GM21529 (cell line): ENCODE results near the gene RNF125.
"Not testable (repeated sequence)": the region's sequence is repeated elsewhere in the genome, so short reads cannot be mapped to it uniquely, and the experiment has no call there.

Experiments used
- ATAC-seq: cut with Tn5 transposase; IDR thresholded peaks from one replicate; pipeline ENCODE4 v1.9.1; 2021; ENCODE audit not compliant: unreplicated experiment

Gene RNF125

DNA sequence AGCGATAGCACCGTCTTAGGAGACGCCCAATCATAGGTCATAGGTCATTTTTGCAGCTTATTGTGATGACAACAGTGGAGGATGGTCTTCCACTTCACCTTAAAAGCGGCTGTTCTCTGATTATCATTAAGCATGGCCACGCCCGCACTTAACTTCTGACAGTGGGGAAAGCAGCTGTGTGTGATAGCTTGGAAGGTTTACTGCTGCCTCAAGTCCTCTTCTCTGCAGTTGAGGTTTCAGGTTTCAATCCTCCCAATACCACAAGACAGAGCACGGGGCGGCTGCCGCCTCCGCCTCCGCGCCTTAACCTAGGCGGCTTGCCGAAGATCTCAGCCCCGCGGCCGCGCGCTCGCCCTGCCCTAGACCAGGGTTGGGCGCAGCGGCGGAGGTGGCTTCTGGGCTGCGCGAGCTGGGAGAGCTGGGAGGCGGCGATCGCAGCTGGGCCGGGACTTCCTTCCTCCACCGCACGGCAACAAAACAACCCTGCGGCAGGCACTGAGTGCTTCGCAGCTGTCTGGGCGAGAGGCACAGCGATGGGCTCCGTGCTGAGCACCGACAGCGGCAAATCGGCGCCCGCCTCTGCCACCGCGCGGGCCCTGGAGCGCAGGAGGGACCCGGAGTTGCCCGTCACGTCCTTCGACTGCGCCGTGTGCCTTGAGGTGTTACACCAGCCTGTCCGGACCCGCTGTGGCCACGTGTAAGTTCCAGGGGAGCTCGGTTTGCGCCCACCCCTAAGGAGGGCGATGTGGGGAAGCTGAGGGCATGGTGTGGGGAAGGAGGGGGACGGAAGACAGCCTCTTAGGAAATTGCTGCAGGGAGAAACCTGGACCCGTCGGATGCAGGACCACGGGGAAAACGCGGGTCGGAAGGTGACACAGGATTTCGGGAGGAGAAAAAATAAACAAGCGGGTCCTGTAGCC lies at the start of gene RNF125:
Gene RNF125 (plus strand): TSS at position 495 of the 920 bp plus-strand sequence. CDS start 39 bp downstream, at position 534.
- ATAC-seq, result peak; percentile 84

DNA sequence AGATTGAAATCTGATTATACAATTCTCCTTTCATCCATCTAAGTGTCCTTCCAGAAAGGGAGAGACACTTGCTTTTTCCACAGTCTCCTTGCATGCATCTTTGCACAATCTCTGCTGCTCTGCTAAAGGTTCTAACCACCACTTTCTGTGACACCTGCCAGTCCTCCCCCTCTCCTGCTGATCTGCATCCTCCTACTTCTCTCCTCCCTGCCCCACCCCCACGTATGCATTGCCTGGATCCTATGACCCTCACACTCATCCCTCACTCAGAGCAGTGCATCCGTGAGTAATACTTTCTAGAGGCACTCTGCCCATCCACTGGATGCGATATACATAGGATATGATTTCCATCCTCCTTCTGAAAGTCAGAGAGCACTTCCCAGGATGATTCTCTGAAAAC lies 48.0 kb upstream of the RNF125 start:
- ATAC-seq, result no peak

DNA sequence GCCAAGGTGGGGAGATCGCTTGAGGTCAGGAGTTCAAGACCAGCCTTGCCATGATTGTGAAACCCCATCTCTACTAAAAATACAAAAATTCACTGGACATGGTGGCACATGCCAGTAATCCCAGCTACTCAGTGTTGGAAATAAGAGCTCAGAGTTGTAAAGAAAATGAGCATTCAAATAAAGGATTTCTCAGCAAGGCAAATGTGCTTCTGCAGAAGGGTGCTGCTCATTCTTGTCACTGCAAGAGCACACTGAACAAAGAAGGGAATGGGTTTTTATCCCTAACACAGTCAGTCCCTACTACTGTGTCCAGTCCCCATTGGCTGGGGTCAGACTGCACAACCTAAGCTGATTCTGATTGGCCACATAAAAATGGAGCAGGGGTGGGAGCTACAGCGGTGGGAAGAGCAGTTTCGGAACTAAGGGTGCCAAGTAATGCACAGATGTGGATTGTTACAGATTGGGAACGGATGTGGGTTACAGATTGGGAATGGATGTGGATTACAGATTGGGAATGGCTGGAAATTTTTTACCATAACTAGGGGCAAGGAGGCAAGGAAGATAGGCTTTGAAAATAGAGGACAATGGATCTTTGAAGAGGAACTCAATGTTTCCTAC lies 44.6 kb upstream of the RNF125 start:
- no peak for ATAC-seq

DNA sequence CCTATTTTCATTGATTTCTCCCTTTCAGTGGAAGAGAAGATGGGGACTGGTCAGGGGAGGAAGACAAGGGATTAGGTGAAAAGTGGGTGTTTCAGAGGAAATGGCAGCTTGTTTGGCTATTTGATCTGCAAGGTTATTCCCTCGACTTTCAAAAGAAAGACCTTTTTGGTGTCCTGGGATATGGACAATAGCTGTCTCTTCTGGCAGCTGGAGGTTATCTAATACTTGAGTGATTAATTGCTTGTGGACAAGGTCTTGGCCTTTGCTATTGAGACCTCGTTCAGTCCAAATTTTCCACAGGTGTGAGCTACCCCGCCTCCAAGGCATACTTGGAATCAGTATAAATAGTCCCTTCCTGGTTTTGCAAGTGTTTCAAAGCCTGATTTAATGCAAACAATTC lies 42.4 kb upstream of the RNF125 start:
- no peak for ATAC-seq

DNA sequence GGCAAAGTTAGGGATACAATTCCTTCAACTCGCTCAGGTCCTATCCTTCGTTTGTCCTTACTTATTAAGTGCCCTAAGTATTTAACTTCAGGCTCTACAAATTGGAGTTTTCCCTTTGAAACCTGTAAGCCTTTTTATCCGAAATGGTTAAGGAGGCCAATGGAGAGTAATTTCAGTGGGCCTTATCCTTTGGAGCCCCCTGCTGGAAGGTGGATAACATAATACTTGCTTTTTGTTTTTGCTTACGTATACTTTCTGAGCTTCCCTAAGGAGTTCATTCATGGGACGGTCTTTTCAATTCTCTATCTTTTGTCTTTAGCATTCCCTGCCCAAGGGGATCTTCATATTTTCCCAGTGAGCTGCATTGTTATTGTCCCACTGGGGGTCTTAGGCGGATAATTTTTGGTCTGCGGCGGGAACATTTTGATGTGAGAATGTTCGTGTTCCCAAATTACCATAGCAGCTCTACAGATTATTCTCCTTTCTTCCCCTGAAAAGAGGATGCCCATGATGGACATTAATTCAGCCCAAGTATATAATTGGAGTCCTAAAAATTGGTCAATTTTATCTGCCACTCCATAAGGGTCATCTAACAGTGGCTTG lies 41.3 kb upstream of the RNF125 start:
- ATAC-seq, result no peak

DNA sequence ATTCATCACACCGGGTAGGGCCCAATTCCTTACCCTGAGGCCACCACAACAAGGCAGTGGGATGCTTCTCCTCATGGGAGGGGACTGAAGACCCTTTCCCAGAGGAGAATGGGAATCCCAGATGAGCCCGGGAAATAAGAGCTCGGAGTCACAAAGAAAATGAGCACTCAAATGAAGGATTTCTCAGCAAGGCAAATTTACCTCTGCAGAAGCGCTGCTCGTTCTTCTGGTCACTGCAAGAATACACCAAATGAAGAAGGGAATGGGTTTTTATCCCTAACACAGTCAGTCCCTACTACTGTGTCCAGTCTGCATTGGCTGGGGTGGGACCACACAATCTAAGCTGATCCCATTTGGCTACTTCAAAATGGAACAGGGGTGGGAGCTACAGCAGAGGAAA lies 40.0 kb upstream of the RNF125 start:
- ATAC-seq, result no peak

DNA sequence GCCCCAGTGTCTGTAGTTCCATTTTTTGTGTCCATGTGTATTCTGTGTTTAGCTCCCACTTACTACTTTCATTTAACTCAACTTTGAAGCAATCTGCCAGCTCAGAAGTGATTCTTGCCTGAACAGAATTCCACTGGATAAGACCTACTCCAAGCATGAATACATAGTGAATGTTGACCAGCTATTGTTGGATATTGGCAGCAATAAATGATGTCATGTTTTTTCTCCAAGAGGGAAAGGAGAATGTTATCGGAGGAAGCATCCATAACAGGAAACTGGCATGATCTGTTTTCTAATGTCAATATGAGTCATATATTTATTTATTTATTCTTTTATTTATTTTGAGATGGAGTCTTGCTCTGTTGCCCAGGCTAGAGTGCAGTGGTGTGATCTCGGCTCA lies 38.9 kb upstream of the RNF125 start:
- ATAC-seq, result no peak

DNA sequence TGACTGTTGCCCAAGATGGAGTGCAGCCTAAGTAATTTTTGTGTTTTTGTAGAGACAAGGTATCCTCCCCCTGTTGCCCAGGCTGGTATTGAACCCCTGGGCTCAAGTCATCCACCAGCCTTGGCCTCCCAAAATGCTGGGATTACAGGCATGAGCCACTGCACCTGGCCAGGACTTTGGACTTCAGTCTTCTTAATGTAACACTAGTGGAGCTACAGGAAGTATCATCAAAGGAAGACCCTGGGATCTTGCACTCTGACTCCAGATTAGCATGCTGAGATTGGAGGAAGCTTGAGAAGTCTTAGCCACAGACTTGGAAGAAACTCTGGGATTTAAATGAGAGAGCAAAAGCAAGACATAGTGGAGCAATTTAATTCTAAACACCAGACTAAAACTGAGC lies 37.8 kb upstream of the RNF125 start:
- no peak for ATAC-seq

DNA sequence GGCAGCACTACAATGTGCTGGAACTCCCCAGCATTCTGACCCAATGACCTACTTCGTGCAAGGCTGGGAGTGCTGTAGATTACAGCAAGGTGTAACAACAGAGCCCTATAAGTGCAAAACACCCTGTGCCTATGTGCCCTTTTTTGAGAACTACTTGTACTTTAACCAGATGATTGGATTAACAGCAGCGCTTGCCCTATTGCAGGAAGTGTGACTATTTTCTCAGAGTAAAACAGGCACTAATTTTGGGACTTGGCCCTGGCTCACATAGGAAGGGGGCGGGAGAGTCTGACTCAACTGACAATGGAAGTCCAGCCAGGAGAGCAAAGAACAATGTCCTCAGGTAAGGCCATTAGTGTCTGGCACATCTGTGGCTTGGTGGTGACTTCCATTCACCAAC lies 35.6 kb upstream of the RNF125 start:
- no peak for ATAC-seq

DNA sequence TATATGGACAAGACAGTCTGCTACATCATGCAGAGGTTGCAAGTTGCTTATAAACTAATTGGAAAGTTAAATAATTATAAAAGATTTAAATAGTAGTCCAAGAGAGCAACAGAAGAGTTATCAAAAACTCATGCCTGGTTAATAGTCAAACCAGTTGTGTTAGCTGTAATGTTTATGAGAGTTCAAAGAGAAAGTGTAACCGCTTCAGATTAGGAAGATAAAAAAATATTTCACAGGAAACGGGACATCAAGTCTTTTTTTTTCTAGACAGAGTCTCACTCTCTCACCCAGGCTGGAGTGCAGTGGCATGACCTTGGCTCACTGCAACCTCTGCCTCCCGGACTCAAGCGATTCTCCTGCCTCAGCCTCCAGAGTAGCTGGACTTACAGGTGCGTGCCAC lies 34.6 kb upstream of the RNF125 start:
- no peak for ATAC-seq

DNA sequence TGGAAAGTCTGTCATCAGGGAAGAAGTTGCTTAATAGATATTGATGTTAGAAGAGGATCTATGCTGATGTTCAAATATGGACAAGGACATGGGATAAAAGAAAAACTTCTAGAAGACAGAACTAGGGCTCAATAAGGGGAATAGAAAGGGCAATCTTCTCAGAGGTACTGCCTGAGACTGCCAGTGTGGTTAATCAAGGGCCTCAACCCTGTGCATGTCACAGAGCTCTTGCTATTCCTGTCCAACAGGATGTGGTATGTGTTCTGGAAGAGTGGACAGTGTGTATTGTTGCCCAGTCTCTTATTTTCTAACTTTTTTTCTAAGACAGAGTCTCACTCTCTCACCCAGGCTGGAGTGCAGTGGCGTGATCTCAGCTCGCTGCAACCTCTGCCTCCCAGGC lies 27.8 kb upstream of the RNF125 start:
- ATAC-seq, result peak; percentile 99

DNA sequence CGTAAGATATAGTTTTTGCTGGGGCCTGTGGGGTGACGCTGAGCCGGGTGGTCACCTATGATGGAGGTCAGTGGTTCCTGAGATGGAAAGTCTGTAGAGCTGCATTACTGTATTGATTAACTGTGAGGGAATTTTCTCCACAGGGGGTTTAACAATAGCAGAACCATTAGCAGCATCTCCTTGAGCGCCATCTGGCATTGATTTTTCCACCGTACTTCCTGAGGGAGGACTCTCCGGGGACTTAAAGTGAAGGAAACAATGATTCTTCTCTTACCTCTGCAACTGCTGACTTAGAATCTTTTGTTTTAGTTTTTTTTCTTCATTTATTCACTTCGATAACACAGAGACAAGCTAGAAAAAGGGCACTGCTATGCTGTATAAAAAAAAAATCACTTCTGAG lies 22.6 kb upstream of the RNF125 start:
- ATAC-seq, result no peak

DNA sequence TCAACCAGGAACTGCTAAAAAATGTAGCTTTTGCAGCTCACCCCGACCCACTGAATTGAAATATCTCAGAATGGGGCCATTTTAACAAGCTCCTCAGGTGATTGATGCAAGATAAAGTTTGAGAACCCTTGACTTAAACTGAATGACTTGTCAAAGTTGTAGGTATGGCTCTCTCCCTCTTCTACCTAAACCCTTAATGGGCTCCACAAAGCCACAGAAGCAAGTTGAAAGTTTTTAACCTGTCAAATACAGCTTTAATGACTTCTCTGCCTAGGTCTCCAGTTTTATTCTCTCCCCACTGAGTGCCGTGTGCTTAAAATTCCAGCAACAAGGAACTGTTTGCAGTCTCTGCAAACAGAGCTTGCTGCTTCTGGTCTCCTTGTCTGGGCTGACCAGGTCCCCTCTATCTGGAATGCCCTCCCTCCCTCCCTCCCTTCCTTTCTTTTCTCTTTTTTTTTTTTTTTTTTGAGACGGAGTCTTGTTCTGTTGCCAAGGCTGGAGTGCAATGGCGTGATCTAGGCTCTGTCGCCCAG lies 19.7 kb upstream of the RNF125 start:
- ATAC-seq, result no peak

DNA sequence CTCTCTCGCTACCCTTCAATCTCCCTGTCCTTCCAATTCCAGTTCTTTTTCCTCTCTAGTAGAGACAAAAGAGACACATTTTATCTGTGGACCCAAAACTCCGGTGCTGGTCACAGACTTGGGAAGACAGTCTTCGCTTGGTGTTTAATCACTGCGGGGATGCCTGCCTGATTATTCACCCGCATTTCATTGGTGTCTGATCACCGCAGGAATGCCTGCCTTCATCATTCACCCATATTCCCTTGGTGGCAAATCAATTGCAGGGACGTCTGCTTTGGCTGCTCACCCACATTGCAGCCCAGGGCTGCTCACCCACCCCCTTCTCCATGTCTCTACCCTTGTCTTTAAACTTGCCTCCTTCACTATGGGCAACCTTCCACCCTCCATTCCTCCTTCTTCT lies 17.5 kb upstream of the RNF125 start:
- ATAC-seq, result not testable (repeated sequence)

DNA sequence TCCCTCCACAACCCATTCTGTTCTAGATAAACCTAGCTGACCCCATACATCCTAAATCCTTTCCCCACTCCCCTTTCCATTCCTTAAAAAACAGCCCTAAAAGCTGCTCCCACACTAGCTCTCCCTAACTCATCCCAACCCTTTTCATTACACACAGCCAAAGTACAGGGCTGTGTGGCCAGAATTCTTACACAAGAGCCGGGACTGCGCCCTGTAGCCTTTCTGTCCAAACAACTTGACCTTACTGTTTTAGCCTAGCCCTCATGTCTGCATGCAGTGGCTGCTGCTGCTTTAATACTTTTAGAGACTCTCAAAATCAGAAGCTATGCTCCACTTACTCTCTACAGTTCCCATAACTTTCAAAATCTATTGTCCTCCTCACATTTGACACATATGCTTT lies 14.8 kb upstream of the RNF125 start:
- not testable (repeated sequence) for ATAC-seq

DNA sequence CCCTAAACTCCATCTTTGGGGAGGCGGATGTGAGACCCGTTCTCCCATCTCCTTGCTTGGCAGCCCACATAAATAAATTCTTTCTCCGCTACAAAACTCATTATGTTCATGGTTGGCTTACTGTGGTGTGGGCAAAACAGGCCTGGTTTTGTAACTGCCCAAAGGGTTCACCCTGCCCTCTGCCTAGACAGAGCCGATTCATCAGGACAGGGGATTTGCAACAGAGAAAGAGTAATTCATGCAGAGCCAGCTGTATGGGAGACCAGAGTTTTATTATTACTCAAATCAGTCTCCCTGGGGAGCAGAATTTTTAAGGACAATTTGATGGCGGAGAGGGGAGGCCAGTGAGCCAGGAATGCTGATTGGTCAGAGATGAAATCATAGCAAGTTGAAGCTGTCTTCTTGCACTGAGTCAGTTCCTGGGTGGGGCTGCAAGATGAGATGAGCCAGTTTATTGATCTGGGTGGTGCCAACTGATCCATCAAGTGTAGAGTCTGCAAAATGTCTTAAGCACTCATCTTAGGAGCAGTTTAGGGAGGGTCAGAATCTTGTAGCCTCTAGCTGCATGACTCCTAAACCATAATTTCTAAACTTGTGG lies 8.4 kb upstream of the RNF125 start:
- ATAC-seq, result no peak

DNA sequence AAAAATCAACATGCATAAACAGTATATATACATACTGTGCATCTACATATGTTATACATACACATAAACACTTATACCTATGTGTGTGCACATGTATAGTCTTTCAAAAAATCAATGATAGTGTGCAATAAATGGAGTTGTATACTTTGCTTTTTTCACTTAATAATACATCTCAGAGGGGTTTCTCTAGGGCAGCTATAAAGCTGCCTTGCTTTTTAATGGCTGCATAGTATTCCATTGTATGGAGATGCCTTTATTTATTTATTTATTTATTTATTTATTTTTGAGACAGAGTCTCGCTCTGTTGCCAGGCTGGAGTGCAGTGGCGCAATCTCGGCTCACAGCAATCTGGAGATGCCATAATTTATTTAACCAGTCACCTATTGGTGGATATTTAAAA lies 7.4 kb upstream of the RNF125 start:
- ATAC-seq, result no peak

DNA sequence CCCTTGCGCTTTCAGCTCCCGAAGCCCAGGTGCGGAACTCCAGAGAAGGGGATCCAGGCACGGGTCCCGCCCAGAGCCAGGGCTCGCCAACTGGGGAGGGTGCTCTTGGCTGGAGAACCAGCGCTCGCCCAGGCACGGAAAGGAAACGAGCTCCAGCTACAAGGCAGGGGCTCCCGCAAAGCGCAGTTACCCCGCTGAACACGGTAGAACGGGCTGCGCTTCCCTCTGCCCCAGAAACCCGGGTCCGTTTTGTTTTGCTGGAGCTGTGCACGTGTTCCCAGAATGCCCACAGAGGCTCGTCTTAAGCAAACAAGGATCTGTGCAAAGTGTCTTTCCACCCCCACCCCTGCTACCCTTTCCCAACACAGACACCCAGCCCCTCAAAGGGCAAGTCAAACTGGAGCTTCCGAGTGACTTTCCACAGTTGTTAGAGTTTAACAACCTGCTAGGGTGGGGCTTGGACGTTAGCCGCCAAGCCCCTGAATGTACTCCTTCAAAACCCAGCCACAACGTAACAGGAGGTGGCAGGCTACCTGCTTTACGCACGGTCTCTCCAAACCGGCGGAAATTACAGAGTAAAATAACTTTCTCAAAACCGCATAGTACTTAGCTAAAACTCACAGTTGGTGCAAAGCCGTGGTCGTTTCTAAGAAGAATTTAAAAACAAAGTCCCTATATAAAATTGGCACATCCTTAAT lies 775 bp downstream of the RNF125 start:
- peak; percentile 23 for ATAC-seq

DNA sequence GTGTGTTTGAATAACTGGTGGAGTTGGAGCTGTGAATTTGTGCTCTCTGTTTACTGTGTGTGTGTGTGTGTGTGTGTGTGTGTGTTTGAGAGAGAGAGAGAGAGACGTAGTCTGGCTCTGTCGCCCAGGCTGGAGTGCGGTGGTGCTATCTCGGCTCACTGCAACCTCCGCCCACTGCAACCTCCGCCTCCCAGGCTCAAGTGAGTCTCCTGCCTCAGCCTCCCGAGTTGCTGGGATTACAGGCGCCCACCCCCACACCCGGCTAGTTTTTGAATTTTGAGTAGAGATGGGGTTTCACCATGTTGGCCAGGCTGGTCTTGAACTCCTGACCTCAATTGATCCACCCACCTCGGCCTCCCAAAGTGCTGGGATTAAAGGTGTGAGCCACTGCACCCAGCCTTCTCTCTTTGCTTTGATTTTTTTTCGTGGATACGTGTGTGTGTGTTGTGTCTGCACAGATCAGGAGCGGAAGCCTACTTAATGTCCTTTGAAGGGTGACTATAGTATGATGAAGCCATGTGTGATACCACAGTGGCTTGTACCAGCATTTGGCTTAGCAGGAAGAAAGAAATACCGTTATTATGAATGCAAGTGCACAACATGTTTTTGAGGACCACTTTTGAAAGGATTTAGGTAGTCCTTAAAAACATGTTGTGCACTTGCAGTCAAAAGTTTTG lies 1.5 kb downstream of the RNF125 start:
- not testable (repeated sequence) for ATAC-seq
